A673 (cell line): ENCODE measurements around the gene G3BP1. TPM values are rescaled to one million over a fixed set of nuclear protein-coding genes. Genes with fewer than 3 reads are reported as not detected.
"Not testable (repeated sequence)": the region's sequence is repeated elsewhere in the genome, so short reads cannot be mapped to it uniquely, and the experiment has no call there.

Source experiments
- BruUV-seq: library from RNA; stranded (reverse); fragments of 400-500 nt; replicated peaks from 2 replicates; lab custom pipeline; 2021; lab: Mats Ljungman, UMichigan
- CTCF ChIA-PET: fragments of 300-600 bp; sonication (Branson Sonifier 250); formaldehyde crosslinking; loops from one replicate; lab custom pipeline; 2022; ENCODE audit warnings: antibody characterized with exemption; lab: Charles Lee
- POLR2A ChIA-PET: fragments of 300-600 bp; sonication (Branson Sonifier 250); formaldehyde crosslinking; loops from one replicate; lab custom pipeline; 2022; ENCODE audit warnings: antibody characterized with exemption; ENCODE audit not compliant: low non-redundant PET; lab: Charles Lee
- DNase-seq: peaks from one replicate; pipeline ENCODE4 v3.0.0-alpha.2; 2015; ENCODE audit warnings: low spot score
- H3K27ac ChIP-seq: fragments of 200-600 bp; sonication (generic); 2 replicates; pipeline ENCODE4 v1.5.1; 2016; ENCODE audit warnings: mixed run types, low read depth, mild to moderate bottlenecking, mixed read lengths, antibody characterized with exemption, low read length; ENCODE audit not compliant: poor library complexity, severe bottlenecking
- H3K27me3 ChIP-seq: fragments of 200-600 bp; sonication (generic); replicated peaks from 2 replicates; pipeline ENCODE4 v1.6.1; 2017; ENCODE audit warnings: mixed run types, low read depth, mild to moderate bottlenecking, mixed read lengths, antibody characterized with exemption, low read length; ENCODE audit not compliant: insufficient read depth, poor library complexity
- H3K36me3 ChIP-seq: fragments of 200-600 bp; sonication (generic); 2 replicates; pipeline ENCODE4 v1.6.1; 2016; ENCODE audit warnings: mixed run types, mild to moderate bottlenecking, mixed read lengths, antibody characterized with exemption, low read length; ENCODE audit not compliant: insufficient read depth, poor library complexity, severe bottlenecking
- H3K4me1 ChIP-seq: fragments of 200-600 bp; sonication (generic); 2 replicates; pipeline ENCODE4 v1.6.1; 2017; ENCODE audit warnings: mixed run types, mild to moderate bottlenecking, mixed read lengths, antibody characterized with exemption, low read length; ENCODE audit not compliant: insufficient read depth, poor library complexity, severe bottlenecking
- H3K4me3 ChIP-seq: fragments of 200-600 bp; sonication (generic); 2 replicates; pipeline ENCODE4 v1.5.1; 2016; ENCODE audit warnings: low read depth, mixed run types, mild to moderate bottlenecking, mixed read lengths, low read length; ENCODE audit not compliant: poor library complexity, severe bottlenecking
- H3K9me3 ChIP-seq: fragments of 200-600 bp; sonication (generic); 2 replicates; pipeline ENCODE4 v1.6.1; 2016; ENCODE audit warnings: mixed run types, low read depth, mild to moderate bottlenecking, mixed read lengths, antibody characterized with exemption, low read length; ENCODE audit not compliant: poor library complexity, severe bottlenecking
- EZH2 ChIP-seq: fragments of 200-600 bp; sonication (generic); IDR thresholded peaks from 2 replicates; pipeline ENCODE4 v1.6.1; 2017; ENCODE audit warnings: borderline replicate concordance, low read depth, mild to moderate bottlenecking, mixed read lengths, antibody characterized with exemption, low read length; ENCODE audit not compliant: poor library complexity, severe bottlenecking
- intact Hi-C: fragments of 100-400 bp; cut with micrococcal nuclease; formaldehyde crosslinking; loops from one replicate; pipeline ENCODE4 v1.10.0; 2022; ENCODE audit not compliant: unreplicated experiment
- total RNA-seq: library from RNA; stranded (reverse); gene quantifications from 2 replicates; pipeline ENCODE4 v1.2.3, GENCODE V29; 2021
- TF ChIP-seq, protein P1 (sequence below): fragments of 300-800, 200-600 bp; sonication (generic); conservative IDR thresholded peaks from 2 replicates; pipeline ENCODE4 v1.5.1; 2017; ENCODE audit warnings: low read depth, mild to moderate bottlenecking, antibody characterized with exemption, low read length, moderate library complexity, mixed read lengths

Gene G3BP1
- total RNA-seq, 1 experiment from 2014 or later: 317 TPM

GRCh38 chr5:151781201-151781600 lies 9.4 kb downstream of the G3BP1 start:
- intact Hi-C loops: no loop called here
- Histone ChIP-seq H3K4me3 (no peak overlapping the region), H3K36me3 (peaks cover 19% of the 10 kb centered on the region), H3K27ac (no peak overlapping the region), H3K9me3 (no peaks in the 10 kb centered on the region), H3K4me1 (peaks cover 18% of the 10 kb centered on the region), H3K27me3 (no peaks in the 10 kb centered on the region)
- ChIA-PET POLR2A (no interaction called here), CTCF (no interaction called here)
- DNase-seq: no peak
- TF ChIP-seq EZH2: no peak
- TF ChIP-seq, protein P1, sequence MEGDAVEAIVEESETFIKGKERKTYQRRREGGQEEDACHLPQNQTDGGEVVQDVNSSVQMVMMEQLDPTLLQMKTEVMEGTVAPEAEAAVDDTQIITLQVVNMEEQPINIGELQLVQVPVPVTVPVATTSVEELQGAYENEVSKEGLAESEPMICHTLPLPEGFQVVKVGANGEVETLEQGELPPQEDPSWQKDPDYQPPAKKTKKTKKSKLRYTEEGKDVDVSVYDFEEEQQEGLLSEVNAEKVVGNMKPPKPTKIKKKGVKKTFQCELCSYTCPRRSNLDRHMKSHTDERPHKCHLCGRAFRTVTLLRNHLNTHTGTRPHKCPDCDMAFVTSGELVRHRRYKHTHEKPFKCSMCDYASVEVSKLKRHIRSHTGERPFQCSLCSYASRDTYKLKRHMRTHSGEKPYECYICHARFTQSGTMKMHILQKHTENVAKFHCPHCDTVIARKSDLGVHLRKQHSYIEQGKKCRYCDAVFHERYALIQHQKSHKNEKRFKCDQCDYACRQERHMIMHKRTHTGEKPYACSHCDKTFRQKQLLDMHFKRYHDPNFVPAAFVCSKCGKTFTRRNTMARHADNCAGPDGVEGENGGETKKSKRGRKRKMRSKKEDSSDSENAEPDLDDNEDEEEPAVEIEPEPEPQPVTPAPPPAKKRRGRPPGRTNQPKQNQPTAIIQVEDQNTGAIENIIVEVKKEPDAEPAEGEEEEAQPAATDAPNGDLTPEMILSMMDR: no peak
- no TSS peak for BruUV-seq

GRCh38 chr5:151783664-151784063 lies 11.9 kb downstream of the G3BP1 start:
- intact Hi-C loops, POLR2A ChIA-PET, H3K27me3 ChIP-seq, DNase-seq, CTCF ChIA-PET, H3K27ac ChIP-seq, BruUV-seq, H3K9me3 ChIP-seq, H3K4me3 ChIP-seq: not testable (repeated sequence)
- Histone ChIP-seq H3K4me1 (peaks cover 14% of the 10 kb centered on the region), H3K36me3 (peaks cover 23% of the 10 kb centered on the region)

DNA sequence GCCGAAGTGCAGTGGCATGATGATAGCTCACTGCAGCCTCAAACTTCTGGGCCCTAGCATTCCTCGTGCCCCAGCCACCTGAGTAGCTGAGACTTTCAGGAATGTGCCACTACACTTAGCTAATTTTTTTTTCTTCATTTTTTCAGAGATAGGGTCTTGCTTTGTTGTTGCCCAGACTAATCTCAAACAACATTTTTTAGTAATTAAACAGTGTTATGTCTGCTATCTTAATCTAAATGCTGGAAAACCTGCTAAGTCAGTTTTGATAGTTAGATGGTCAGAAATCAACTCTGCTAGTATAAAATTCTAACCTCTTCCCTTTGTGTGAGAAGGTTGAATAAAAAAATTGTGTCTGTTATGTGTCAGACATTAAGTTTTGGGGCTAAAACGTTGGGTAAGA lies 12.4 kb downstream of the G3BP1 start:
- CTCF ChIA-PET: no interaction called here
- BruUV-seq: no TSS peak
- POLR2A ChIA-PET: no interaction called here
- Histone ChIP-seq H3K27me3 (no peaks in the 10 kb centered on the region), H3K36me3 (peaks cover 27% of the 10 kb centered on the region), H3K9me3 (no peaks in the 10 kb centered on the region), H3K4me1 (peaks cover 14% of the 10 kb centered on the region), H3K4me3 (no peak overlapping the region), H3K27ac (no peak overlapping the region)
- TF ChIP-seq, protein P1: no peak
- TF ChIP-seq EZH2: no peak
- DNase-seq: no peak
- intact Hi-C loops: no loop called here

GRCh38 chr5:151786468-151786867 lies 14.7 kb downstream of the G3BP1 start:
- TF ChIP-seq EZH2: no peak
- TF ChIP-seq, protein P1: no peak
- DNase-seq: no peak
- Histone ChIP-seq H3K27ac (no peak overlapping the region), H3K9me3 (no peaks in the 10 kb centered on the region), H3K4me1 (peaks cover 11% of the 10 kb centered on the region), H3K36me3 (peaks cover 50% of the 10 kb centered on the region), H3K27me3 (no peaks in the 10 kb centered on the region), H3K4me3 (no peak overlapping the region)
- BruUV-seq: no TSS peak
- CTCF ChIA-PET: no interaction called here
- intact Hi-C loops: no loop called here
- POLR2A ChIA-PET: no interaction called here
